H1 (cell line): Measurements from ENCODE around the gene FOXN3.

ENCODE experiments used
- ATF3 ChIP-seq: IDR thresholded peaks from 2 replicates; pipeline ENCODE4 v1.6.1; 2011; ENCODE audit warnings: low read depth, mild to moderate bottlenecking, low read length; ENCODE audit not compliant: insufficient read depth
- CBX8 ChIP-seq: fragments of 300-800, 300-1000 bp; sonication (generic); IDR thresholded peaks from 2 replicates; pipeline ENCODE4 v1.7.1; 2016; ENCODE audit warnings: low read depth, low read length, borderline replicate concordance
- PHF8 ChIP-seq: fragments of 200-600 bp; sonication (generic); conservative IDR thresholded peaks from 2 replicates; pipeline ENCODE4 v1.7.1; 2012; ENCODE audit warnings: low read depth, mild to moderate bottlenecking, inconsistent platforms, low read length, moderate library complexity

GRCh38 chr14:89310211-89310610 lies 106.8 kb downstream of the FOXN3 start:
- TF ChIP-seq ATF3 (no peak), CBX8 (no peak), PHF8 (no peak)
